OCI-LY3 (cell line): ENCODE measurements around the gene HOPX.
"Not testable (repeated sequence)": the region's sequence is repeated elsewhere in the genome, so short reads cannot be mapped to it uniquely, and the experiment has no call there.

Experiments
- H2AFZ ChIP-seq: fragments of 200-600, 300-600 bp; shearing (Covaris generic); 2 replicates; pipeline ENCODE4 v1.6.0; 2014; ENCODE audit warnings: antibody characterized with exemption, low read depth, low read length
- H3K27ac ChIP-seq: fragments of 200-600, 300-600 bp; sonication (generic); 2 replicates; pipeline ENCODE4 v1.5.1; 2014; ENCODE audit warnings: mild to moderate bottlenecking, low read length, moderate library complexity, mixed read lengths
- H3K27me3 ChIP-seq: fragments of 200-600, 300-600 bp; sonication (generic); 2 replicates; pipeline ENCODE4 v1.6.1; 2014; ENCODE audit warnings: low read depth, low read length, mixed read lengths
- H3K36me3 ChIP-seq: fragments of 200-600, 300-600 bp; sonication (generic); replicated peaks from 2 replicates; pipeline ENCODE3; 2014; ENCODE audit warnings: low read depth, low read length, mixed read lengths
- H3K4me1 ChIP-seq: fragments of 300-600, 200-600 bp; sonication (generic); 2 replicates; pipeline ENCODE4 v1.6.1; 2014; ENCODE audit warnings: low read length, mixed read lengths
- H3K4me2 ChIP-seq: fragments of 200-600, 300-600 bp; sonication (generic); 2 replicates; pipeline ENCODE4 v1.6.1; 2014; ENCODE audit warnings: low read length, mixed read lengths
- H3K4me3 ChIP-seq: fragments of 300-600, 200-600 bp; sonication (generic); 2 replicates; pipeline ENCODE4 v1.5.1; 2014; ENCODE audit warnings: antibody characterized with exemption, mild to moderate bottlenecking, low read length, moderate library complexity
- H3K79me2 ChIP-seq: fragments of 300-600, 200-600 bp; shearing (Covaris generic); 2 replicates; pipeline ENCODE4 v1.6.1; 2014; ENCODE audit warnings: mild to moderate bottlenecking, low read length, mixed read lengths
- H3K9ac ChIP-seq: fragments of 300-600, 200-600 bp; shearing (Covaris generic); 2 replicates; pipeline ENCODE4 v1.6.0; 2014; ENCODE audit warnings: mild to moderate bottlenecking, low read length, moderate library complexity
- H3K9me3 ChIP-seq: fragments of 200-600, 300-600 bp; shearing (Covaris generic); 2 replicates; pipeline ENCODE4 v1.6.1; 2014; ENCODE audit warnings: low read length, mixed read lengths; ENCODE audit not compliant: insufficient read depth
- H4K20me1 ChIP-seq: fragments of 200-600, 300-600 bp; sonication (generic); 2 replicates; pipeline ENCODE4 v1.6.1; 2016; ENCODE audit warnings: low read length, mixed read lengths; ENCODE audit not compliant: insufficient read depth
- EZH2phosphoT487 ChIP-seq: fragments of 200-600 bp; shearing (Covaris generic); IDR thresholded peaks from 2 replicates; pipeline ENCODE4 v1.6.1; 2018; ENCODE audit warnings: antibody characterized with exemption, mixed run types, low read depth
- TF ChIP-seq, protein P1 (sequence below): fragments of 200-600, 300-600 bp; sonication (generic); IDR thresholded peaks from 2 replicates; pipeline ENCODE4 v1.5.1; 2014; ENCODE audit warnings: antibody characterized with exemption, low read length, low read depth

HOPX gene

DNA sequence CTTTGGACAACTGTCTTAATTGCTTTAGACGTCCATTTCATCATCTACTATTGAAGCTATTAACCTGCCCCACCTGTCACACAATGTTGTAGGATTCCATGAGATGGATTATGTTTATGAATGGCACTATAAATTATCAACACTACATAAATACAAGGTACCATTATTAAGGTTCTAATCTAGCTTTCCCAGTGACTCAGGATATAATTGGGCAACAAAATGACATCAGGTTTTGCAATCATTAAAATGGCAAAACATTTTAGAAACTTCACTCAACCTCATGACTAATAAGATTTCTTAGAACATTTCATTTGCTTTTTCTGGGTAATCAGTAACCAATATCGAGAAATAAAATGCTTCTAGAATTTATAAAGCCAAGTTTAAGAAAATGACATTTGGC lies 9.2 kb downstream of the HOPX start:
- Histone ChIP-seq H3K4me2 (no peak overlapping the region), H3K79me2 (no peaks in the 10 kb centered on the region), H3K4me1 (no peaks in the 10 kb centered on the region), H3K9me3 (no peaks in the 10 kb centered on the region), H2AFZ (no peak overlapping the region), H4K20me1 (no peaks in the 10 kb centered on the region), H3K27me3 (peaks cover 11% of the 10 kb centered on the region; the same call in 1 of the 2 replicates), H3K36me3 (no peaks in the 10 kb centered on the region), H3K4me3 (no peak overlapping the region), H3K27ac (no peak overlapping the region), H3K9ac (no peak overlapping the region)
- TF ChIP-seq, protein P1, sequence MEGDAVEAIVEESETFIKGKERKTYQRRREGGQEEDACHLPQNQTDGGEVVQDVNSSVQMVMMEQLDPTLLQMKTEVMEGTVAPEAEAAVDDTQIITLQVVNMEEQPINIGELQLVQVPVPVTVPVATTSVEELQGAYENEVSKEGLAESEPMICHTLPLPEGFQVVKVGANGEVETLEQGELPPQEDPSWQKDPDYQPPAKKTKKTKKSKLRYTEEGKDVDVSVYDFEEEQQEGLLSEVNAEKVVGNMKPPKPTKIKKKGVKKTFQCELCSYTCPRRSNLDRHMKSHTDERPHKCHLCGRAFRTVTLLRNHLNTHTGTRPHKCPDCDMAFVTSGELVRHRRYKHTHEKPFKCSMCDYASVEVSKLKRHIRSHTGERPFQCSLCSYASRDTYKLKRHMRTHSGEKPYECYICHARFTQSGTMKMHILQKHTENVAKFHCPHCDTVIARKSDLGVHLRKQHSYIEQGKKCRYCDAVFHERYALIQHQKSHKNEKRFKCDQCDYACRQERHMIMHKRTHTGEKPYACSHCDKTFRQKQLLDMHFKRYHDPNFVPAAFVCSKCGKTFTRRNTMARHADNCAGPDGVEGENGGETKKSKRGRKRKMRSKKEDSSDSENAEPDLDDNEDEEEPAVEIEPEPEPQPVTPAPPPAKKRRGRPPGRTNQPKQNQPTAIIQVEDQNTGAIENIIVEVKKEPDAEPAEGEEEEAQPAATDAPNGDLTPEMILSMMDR = no peak
- no peak for TF ChIP-seq EZH2phosphoT487

DNA sequence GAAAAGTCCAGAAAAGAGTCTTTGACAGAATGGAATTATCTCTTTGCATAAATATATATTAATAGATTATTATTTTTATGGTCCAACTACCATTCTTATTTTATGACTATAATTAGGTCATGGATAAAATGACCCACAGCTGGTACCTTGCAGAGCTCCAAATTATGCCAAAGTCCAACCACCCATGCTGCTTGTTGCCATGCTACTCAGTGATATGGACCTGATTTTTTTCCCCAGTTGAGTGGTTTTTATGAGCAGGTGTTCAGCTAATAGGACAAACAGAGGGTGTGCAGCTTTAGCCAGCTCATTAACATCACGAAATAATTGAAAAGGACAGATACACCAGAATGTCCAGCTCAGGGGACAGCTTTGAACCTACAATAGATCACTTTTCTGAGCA lies 9.7 kb downstream of the HOPX start:
- no peaks in the 10 kb centered on the region for H3K4me1 ChIP-seq
- no peaks in the 10 kb centered on the region for H3K79me2 ChIP-seq
- no peak for TF ChIP-seq EZH2phosphoT487
- TF ChIP-seq, protein P1 = no peak
- H4K20me1 ChIP-seq = no peaks in the 10 kb centered on the region
- H2AFZ ChIP-seq = no peak overlapping the region
- H3K9ac ChIP-seq = no peak overlapping the region
- no peaks in the 10 kb centered on the region for H3K36me3 ChIP-seq
- H3K4me2 ChIP-seq = no peak overlapping the region
- peaks cover 14% of the 10 kb centered on the region; the same call in 1 of the 2 replicates for H3K27me3 ChIP-seq
- H3K9me3 ChIP-seq = no peaks in the 10 kb centered on the region
- no peak overlapping the region for H3K4me3 ChIP-seq
- H3K27ac ChIP-seq = no peak overlapping the region

DNA sequence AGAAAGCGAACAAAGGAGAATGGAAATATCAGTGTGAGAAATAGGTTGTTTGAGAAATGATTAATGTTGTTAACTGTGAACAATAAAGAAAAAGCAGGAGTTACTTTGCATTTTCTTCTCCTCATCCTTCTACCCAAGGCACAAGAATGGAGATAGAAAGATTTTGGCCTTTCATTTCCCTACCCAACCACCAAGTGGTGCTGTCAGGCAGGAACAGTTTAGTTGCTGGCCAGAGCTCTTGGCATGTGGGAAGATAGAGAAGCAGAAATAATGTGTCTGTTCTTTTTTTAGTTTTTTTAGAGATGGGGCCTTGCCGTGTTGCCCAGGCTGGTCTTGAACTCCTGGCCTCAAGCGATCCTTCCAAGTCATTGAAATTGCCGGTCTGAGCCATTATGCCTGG lies 12.8 kb downstream of the HOPX start:
- H3K4me3 ChIP-seq = no peak overlapping the region
- no peaks in the 10 kb centered on the region for H3K4me1 ChIP-seq
- no peaks in the 10 kb centered on the region for H3K79me2 ChIP-seq
- no peak overlapping the region for H3K9ac ChIP-seq
- H4K20me1 ChIP-seq = no peaks in the 10 kb centered on the region
- no peak overlapping the region for H3K4me2 ChIP-seq
- no peaks in the 10 kb centered on the region for H3K36me3 ChIP-seq
- H2AFZ ChIP-seq = no peak overlapping the region
- H3K9me3 ChIP-seq = no peaks in the 10 kb centered on the region
- H3K27ac ChIP-seq = no peak overlapping the region
- H3K27me3 ChIP-seq = peaks cover 26% of the 10 kb centered on the region
- no peak for TF ChIP-seq EZH2phosphoT487
- TF ChIP-seq, protein P1 = peak; percentile 28; the same call in 1 of the 2 replicates

DNA sequence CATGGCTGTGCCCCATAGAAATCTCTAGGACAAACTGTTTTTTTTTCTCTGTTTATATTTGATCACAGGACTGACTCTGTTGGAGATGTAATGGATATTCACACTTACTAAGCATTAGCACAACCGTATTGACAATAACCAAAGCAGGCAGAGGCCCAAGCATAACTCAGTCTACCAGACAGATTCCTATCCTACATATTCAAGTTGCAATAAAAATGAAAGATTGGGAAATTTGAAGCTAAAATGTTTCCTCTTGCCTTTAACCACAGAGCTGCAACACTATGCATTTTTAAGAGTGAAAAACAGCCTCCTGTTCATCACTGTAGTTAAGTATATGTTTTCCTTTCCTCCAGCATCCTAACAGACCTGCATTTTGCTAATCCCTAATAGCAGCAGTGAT lies 13.7 kb downstream of the HOPX start:
- not testable (repeated sequence) for H3K9me3 ChIP-seq, H4K20me1 ChIP-seq, H3K27ac ChIP-seq, H3K36me3 ChIP-seq, H3K79me2 ChIP-seq, H3K9ac ChIP-seq, H3K4me1 ChIP-seq, H3K4me3 ChIP-seq, H3K4me2 ChIP-seq, H2AFZ ChIP-seq
- H3K27me3 ChIP-seq = peaks cover 27% of the 10 kb centered on the region

DNA sequence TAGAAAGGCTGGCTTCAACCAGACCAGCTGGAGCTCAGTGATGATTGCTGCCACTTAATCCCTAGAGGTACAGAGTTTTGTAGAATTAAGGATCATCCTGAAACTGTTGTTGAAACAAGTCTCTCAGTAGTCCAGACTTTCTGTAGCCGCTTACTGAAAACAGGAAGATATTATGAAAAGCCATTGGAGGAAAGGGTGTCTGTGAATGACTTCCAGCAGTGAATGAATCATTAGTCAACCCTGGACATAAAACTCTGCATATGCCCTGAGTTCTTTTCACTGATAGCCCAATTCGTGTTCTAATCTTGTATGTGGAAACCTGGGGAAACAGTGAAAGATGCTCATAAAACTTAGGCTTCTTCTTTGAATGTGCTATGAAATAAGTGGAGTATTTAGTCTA lies 14.8 kb downstream of the HOPX start:
- Histone ChIP-seq H3K9me3 (no peaks in the 10 kb centered on the region), H2AFZ (no peak overlapping the region), H3K4me1 (no peaks in the 10 kb centered on the region), H3K79me2 (no peaks in the 10 kb centered on the region), H3K9ac (no peak overlapping the region), H3K27me3 (peaks cover 23% of the 10 kb centered on the region), H4K20me1 (no peaks in the 10 kb centered on the region), H3K4me2 (no peak overlapping the region), H3K36me3 (no peaks in the 10 kb centered on the region), H3K4me3 (no peak overlapping the region), H3K27ac (no peak overlapping the region)
- no peak for TF ChIP-seq EZH2phosphoT487
- TF ChIP-seq, protein P1 = no peak
